A549 treated with AZD9567 at 1 μM for 4 hours (cell line): ENCODE measurements around the gene TAS2R38. TPM values are rescaled to one million over a fixed set of nuclear protein-coding genes. Genes with fewer than 3 reads are reported as not detected.

ENCODE experiments used
- total RNA-seq: library from RNA; stranded (reverse); fragments of 200-300 nt; extraction: Qiagen RNA extraction; gene quantifications from 5 replicates; pipeline ENCODE4 v1.2.3, GENCODE V29; 2022; ENCODE audit not compliant: insufficient read depth

TAS2R38 gene
- not detected in 5 replicates for total RNA-seq

GRCh38 chr7:141973673-141974072 is at the start of gene TAS2R38:
Gene TAS2R38, minus strand, starts transcription at chr7:141973773. Its CDS starts 84 bp downstream, at chr7:141973689.

GRCh38 chr7:141946796-141947195 is 26.8 kb downstream of the TAS2R38 start, which contains the start of gene CLEC5A:
Gene CLEC5A, minus strand, starts transcription at chr7:141946974. Its CDS starts 682 bp downstream, at chr7:141946292.

Other genes starting within 250 kb of the TAS2R38 start
- gene SSBP1, start 235.4 kb downstream of the TAS2R38 start, total RNA-seq = 281 to 338 TPM (median 284 TPM) in 5 replicates
- not detected in 5 replicates for gene TAS2R3, start 209.7 kb downstream of the TAS2R38 start, total RNA-seq
- 0.08 to 0.25 TPM (median 0.17 TPM) in 4 of 5 replicates, not detected in the other for gene TAS2R4, start 197.1 kb downstream of the TAS2R38 start, total RNA-seq
- 0.34 to 0.65 TPM (median 0.49 TPM) in 4 of 5 replicates, not detected in the other for gene TAS2R5, start 183.6 kb downstream of the TAS2R38 start, total RNA-seq
- gene PRSS37, start 132.3 kb downstream of the TAS2R38 start, total RNA-seq = 0.15 TPM in 1 of 5 replicates, not detected in the others
- gene OR9A4, start 57.4 kb downstream of the TAS2R38 start, total RNA-seq = not detected in 5 replicates
- not detected in 5 replicates for gene CLEC5A, start 26.8 kb downstream of the TAS2R38 start, total RNA-seq
- gene MGAM, start 22.1 kb upstream of the TAS2R38 start, total RNA-seq = 0.29 to 0.54 TPM (median 0.46 TPM) in 5 replicates
- 0.01 to 0.05 TPM (median 0.02 TPM) in 4 of 5 replicates, not detected in the other for gene MGAM2, start 137.9 kb upstream of the TAS2R38 start, total RNA-seq